ENCODE results near the gene SLC35E4.

DNA sequence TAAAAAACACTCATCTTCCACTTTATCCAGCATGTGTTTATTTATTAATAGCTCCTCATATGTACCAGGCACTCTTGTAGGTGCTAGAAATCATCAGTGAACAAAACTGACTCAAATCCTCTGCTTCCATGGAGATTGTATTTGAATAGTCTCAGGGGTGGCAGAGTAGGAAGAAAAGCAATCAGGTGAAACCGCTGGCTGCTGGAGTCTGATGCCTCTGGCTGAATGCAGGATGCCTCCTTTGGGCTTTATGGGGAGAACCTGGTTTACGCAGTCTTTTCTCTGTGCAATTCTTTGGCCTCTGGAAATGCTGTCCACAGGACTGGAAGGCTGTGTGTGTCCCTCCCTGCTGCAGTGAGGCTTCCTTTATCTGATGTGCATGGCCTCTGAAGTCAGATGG lies 46.2 kb downstream of the SLC35E4 start:
- TF ChIP-seq POLR2A (IDR thresholded peaks at IDR 0.05) = no peak
- TF ChIP-seq, protein P1, sequence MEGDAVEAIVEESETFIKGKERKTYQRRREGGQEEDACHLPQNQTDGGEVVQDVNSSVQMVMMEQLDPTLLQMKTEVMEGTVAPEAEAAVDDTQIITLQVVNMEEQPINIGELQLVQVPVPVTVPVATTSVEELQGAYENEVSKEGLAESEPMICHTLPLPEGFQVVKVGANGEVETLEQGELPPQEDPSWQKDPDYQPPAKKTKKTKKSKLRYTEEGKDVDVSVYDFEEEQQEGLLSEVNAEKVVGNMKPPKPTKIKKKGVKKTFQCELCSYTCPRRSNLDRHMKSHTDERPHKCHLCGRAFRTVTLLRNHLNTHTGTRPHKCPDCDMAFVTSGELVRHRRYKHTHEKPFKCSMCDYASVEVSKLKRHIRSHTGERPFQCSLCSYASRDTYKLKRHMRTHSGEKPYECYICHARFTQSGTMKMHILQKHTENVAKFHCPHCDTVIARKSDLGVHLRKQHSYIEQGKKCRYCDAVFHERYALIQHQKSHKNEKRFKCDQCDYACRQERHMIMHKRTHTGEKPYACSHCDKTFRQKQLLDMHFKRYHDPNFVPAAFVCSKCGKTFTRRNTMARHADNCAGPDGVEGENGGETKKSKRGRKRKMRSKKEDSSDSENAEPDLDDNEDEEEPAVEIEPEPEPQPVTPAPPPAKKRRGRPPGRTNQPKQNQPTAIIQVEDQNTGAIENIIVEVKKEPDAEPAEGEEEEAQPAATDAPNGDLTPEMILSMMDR (IDR thresholded peaks at IDR 0.05) = no peak

Data from uterus (tissue), 2 donors.